ENCODE results near the gene PPP6R1. TPM values are rescaled to one million over a fixed set of nuclear protein-coding genes. Genes with fewer than 3 reads are reported as not detected.
A peak's percentile ranks its signal among the peaks of the same experiment; 100 is the strongest.

PPP6R1 gene
- total RNA-seq, 1 experiment from 2014 or later = 79.7 TPM

DNA sequence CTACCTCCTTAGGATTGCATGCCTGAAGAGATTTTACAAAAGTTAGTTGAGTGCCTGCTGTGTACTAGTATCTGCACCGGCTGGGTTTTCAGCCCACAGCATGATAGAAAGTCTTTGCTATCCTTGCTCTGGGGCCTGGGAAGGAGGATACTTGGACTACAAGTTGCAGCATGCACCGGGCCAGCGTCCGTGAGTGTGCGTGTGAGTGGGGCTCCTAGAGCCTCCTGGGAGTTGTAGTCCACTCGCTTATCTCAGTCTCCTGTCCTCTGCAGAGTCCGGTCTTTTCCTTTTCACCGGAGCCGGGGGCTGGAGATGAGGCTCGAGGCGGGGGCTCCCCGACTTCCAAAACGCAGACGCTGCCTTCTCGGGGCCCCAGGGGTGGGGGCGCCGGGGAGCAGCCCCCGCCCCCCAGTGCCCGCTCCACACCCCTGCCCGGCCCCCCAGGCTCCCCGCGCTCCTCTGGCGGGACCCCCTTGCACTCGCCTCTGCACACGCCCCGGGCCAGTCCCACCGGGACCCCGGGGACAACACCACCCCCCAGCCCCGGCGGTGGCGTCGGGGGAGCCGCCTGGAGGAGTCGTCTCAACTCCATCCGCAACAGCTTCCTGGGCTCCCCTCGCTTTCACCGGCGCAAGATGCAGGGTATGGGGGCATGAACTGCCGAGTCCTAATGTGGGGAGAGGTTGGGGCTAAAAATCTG, 45.6 kb upstream of the PPP6R1 start:
- H2AK5ac ChIP-seq (ENCODE audit: insufficient read length, low read length) = no peak overlapping the region
- H3K23ac ChIP-seq (ENCODE audit: insufficient read length, low read depth, low read length) = no peak overlapping the region
- H2BK12ac ChIP-seq (ENCODE audit: insufficient read length, low read depth, low read length) = no peak overlapping the region
- no peaks in the 10 kb centered on the region; the same call in 1 of the 2 replicates for H3K27me3 Mint-ChIP-seq (ENCODE audit: low read depth)
- peaks cover 3% of the 10 kb centered on the region; the same call in 1 of the 2 replicates for H3K4me1 ChIP-seq (ENCODE audit: insufficient read depth, low read length)
- H4K91ac ChIP-seq (ENCODE audit: insufficient read length, low read depth, low read length) = no peak overlapping the region
- H3K27me3 ChIP-seq (ENCODE audit: insufficient read depth, low read length) = no peaks in the 10 kb centered on the region
- H2AFZ ChIP-seq (ENCODE audit: low read length) = no peak overlapping the region
- WGBS (ENCODE audit: extremely low coverage, insufficient read length, low lambda C conversion rate) = no CpG with 5 or more reads among the region's 39 CpGs
- peak overlapping the region in 1 of 2 experiments; percentile 53; a peak in 2 of 5 replicates for H3K4me3 Mint-ChIP-seq
- no peak overlapping the region for H2BK5ac ChIP-seq (ENCODE audit: insufficient read length, low read length)
- H3K23me2 ChIP-seq (ENCODE audit: insufficient read length, low read depth, low read length, poor library complexity, severe bottlenecking) = no peaks in the 10 kb centered on the region
- H2BK15ac ChIP-seq (ENCODE audit: low read depth, low read length) = no peak overlapping the region
- TF ChIP-seq, protein P1, sequence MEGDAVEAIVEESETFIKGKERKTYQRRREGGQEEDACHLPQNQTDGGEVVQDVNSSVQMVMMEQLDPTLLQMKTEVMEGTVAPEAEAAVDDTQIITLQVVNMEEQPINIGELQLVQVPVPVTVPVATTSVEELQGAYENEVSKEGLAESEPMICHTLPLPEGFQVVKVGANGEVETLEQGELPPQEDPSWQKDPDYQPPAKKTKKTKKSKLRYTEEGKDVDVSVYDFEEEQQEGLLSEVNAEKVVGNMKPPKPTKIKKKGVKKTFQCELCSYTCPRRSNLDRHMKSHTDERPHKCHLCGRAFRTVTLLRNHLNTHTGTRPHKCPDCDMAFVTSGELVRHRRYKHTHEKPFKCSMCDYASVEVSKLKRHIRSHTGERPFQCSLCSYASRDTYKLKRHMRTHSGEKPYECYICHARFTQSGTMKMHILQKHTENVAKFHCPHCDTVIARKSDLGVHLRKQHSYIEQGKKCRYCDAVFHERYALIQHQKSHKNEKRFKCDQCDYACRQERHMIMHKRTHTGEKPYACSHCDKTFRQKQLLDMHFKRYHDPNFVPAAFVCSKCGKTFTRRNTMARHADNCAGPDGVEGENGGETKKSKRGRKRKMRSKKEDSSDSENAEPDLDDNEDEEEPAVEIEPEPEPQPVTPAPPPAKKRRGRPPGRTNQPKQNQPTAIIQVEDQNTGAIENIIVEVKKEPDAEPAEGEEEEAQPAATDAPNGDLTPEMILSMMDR (conservative IDR thresholded peaks at IDR 0.05) = no peak
- no peaks in the 10 kb centered on the region for H3K9me3 Mint-ChIP-seq
- H3K4me1 Mint-ChIP-seq = peaks cover 15 to 24% of the 10 kb centered on the region in 2 experiments
- no peak overlapping the region for H4K5ac ChIP-seq (ENCODE audit: insufficient read length, low read depth, low read length)
- peaks cover 48 to 69% (median 68%) of the 10 kb centered on the region in 3 experiments; a peak in 6 of 7 replicates for H3K36me3 Mint-ChIP-seq (ENCODE audit: insufficient read depth in 1 of 3, low read depth in 3 of 3)
- H3K79me1 ChIP-seq (ENCODE audit: insufficient read depth, low read depth, low read length, poor library complexity, severe bottlenecking) = no peaks in the 10 kb centered on the region
- H3K56ac ChIP-seq (ENCODE audit: insufficient read length, low read depth, low read length) = no peak overlapping the region
- no peak overlapping the region for H3K4ac ChIP-seq (ENCODE audit: low read depth, low read length)
- no peak overlapping the region for H3K14ac ChIP-seq (ENCODE audit: insufficient read depth, low read length)
- H4K8ac ChIP-seq (replicated peaks; ENCODE audit: insufficient read length, low read depth, low read length) = no peak overlapping the region
- peak overlapping the region in 1 of 3 experiments; percentile 66; a peak in 2 of 7 replicates for H3K27ac Mint-ChIP-seq
- H2BK120ac ChIP-seq (ENCODE audit: low read depth, low read length, poor library complexity, severe bottlenecking) = no peak overlapping the region
- no peaks in the 10 kb centered on the region for H3K79me2 ChIP-seq (ENCODE audit: insufficient read depth, low read length)
- no peak overlapping the region for H3K4me2 ChIP-seq (ENCODE audit: insufficient read depth, insufficient read length, low read length)
- no peak overlapping the region for H3K9ac ChIP-seq (ENCODE audit: extremely low read depth, insufficient read length, low read length)
- DNase-seq = peak; percentile 80
- H3T11ph ChIP-seq (ENCODE audit: low read length) = no peak overlapping the region
- no peaks in the 10 kb centered on the region for H4K20me1 ChIP-seq (ENCODE audit: control insufficient read depth, insufficient read depth, insufficient read length)
- H3K27ac ChIP-seq (ENCODE audit: insufficient read length, low read depth, low read length) = no peak overlapping the region
- H3K18ac ChIP-seq (ENCODE audit: insufficient read length, low read depth, low read length) = no peak overlapping the region
- H2BK20ac ChIP-seq (ENCODE audit: low read depth, low read length, poor library complexity, severe bottlenecking) = no peak overlapping the region
- no peaks in the 10 kb centered on the region for H3K9me3 ChIP-seq (ENCODE audit: control insufficient read depth, low read depth, low read length)

All from H9 (cell line).